Measurements from ENCODE around the gene NSUN3.

NSUN3 gene

DNA sequence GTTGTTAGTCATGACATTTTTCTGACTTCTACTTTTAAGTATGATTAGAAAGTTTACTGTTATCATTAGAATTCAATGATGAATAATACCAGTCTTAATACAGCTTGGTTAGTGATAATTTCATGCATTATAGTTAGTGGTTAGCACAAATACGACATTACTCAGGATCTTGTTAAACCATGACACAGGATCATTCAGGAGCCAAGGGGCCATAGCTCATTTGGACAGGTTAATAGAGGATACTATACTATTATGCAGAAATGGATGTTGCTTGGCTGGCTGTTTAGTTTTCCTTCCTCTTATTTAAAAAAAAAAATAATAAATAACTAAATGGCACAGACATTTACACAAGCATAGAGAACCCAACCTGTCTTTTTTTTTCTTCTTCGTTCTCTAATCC, 55.5 kb downstream of the NSUN3 start:
- DNase-seq, result no peak
- H4K91ac ChIP-seq (ENCODE audit: low read length), result no peak overlapping the region

DNA sequence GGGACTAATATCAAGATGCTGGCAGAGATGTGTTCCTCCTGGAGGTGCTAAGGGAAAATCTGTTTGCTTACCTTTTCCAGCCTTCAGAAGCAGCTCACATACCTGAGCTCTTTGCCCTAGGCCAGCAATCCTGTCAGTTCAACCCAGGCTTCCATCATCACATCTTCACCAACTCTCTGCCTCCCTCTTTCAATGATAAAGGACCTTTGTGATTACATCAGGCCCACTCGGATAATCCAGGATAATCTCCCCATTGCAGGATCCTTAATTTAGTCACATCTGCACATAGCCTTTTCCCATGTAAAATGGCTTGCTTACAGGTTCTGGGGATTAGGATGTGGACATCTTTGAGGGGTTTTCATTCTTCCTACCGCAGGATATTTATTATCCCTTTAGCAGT, 58.3 kb downstream of the NSUN3 start:
- DNase-seq, result no peak
- Histone ChIP-seq H3K4ac (ENCODE audit: low read depth in 1 of 2, low read length in 2 of 2) (no peak overlapping the region), H2BK12ac (ENCODE audit: low read length in 2 of 2) (no peak overlapping the region), H3K18ac (ENCODE audit: low read depth in 1 of 2, low read length in 2 of 2) (no peak overlapping the region), H2BK15ac (ENCODE audit: low read depth, poor library complexity, severe bottlenecking) (no peak overlapping the region), H2AK5ac (ENCODE audit: low read length, severe bottlenecking) (no peak overlapping the region), H3K4me2 (ENCODE audit: low read length, poor library complexity, severe bottlenecking) (no peak overlapping the region), H3K23ac (ENCODE audit: low read length in 2 of 2) (no peak overlapping the region), H2BK120ac (ENCODE audit: low read depth, low read length) (no peak overlapping the region), H3K4me3 (ENCODE audit: insufficient read depth in 1 of 2, low read depth in 1 of 2, low read length in 2 of 2) (no peak overlapping the region), H3K79me1 (replicated peaks; ENCODE audit: low read length, poor library complexity, severe bottlenecking) (peaks cover 5% of the 10 kb centered on the region), H3K14ac (ENCODE audit: low read length in 2 of 2) (no peak overlapping the region), H3K9ac (ENCODE audit: low read length) (no peak overlapping the region), H4K8ac (ENCODE audit: low read length) (no peak overlapping the region), H4K91ac (ENCODE audit: low read length) (no peak overlapping the region), H3K4me1 (ENCODE audit: control insufficient read depth, insufficient read depth, low read depth, low read length) (no peaks in the 10 kb centered on the region), H2BK5ac (ENCODE audit: low read depth, low read length, poor library complexity, severe bottlenecking) (no peak overlapping the region), H3K27me3 (ENCODE audit: control insufficient read depth in 1 of 2, insufficient read depth in 1 of 2, low read length in 2 of 2) (no peaks in the 10 kb centered on the region), H3K36me3 (ENCODE audit: control insufficient read depth in 1 of 2, insufficient read depth in 2 of 2, low read depth in 1 of 2, low read length in 2 of 2) (peaks cover 2 to 4% of the 10 kb centered on the region in 2 experiments), H2AFZ (ENCODE audit: low read depth, low read length) (no peak overlapping the region), H3K9me3 (ENCODE audit: control insufficient read depth, low read length) (no peaks in the 10 kb centered on the region), H3K27ac (ENCODE audit: low read length, poor library complexity, severe bottlenecking) (no peak overlapping the region)
- WGBS, result no CpG with 5 or more reads among the region's 2 CpGs

More for the DNA sequence above, 55.5 kb downstream of the NSUN3 start:
- H2BK15ac ChIP-seq (ENCODE audit: low read depth, poor library complexity, severe bottlenecking), result no peak overlapping the region
- H3K9ac ChIP-seq (ENCODE audit: low read length), result no peak overlapping the region
- no peak overlapping the region for H3K18ac ChIP-seq (ENCODE audit: low read depth in 1 of 2, low read length in 2 of 2)
- no peak overlapping the region for H3K27ac ChIP-seq (ENCODE audit: low read length, poor library complexity, severe bottlenecking)
- H2AK5ac ChIP-seq (ENCODE audit: low read length, severe bottlenecking), result no peak overlapping the region
- H3K36me3 ChIP-seq (ENCODE audit: control insufficient read depth in 1 of 2, insufficient read depth in 2 of 2, low read depth in 1 of 2, low read length in 2 of 2), result peaks cover 0 to 3% of the 10 kb centered on the region in 2 experiments
- no peak overlapping the region for H3K4me2 ChIP-seq (ENCODE audit: low read length, poor library complexity, severe bottlenecking)
- H3K4me3 ChIP-seq (ENCODE audit: insufficient read depth in 1 of 2, low read depth in 1 of 2, low read length in 2 of 2), result no peak overlapping the region
- no peak overlapping the region for H4K8ac ChIP-seq (ENCODE audit: low read length)
- H3K27me3 ChIP-seq (ENCODE audit: control insufficient read depth in 1 of 2, insufficient read depth in 1 of 2, low read length in 2 of 2), result no peaks in the 10 kb centered on the region
- peaks cover 4% of the 10 kb centered on the region for H3K79me1 ChIP-seq (replicated peaks; ENCODE audit: low read length, poor library complexity, severe bottlenecking)
- H3K4ac ChIP-seq (ENCODE audit: low read depth in 1 of 2, low read length in 2 of 2), result no peak overlapping the region
- no peak overlapping the region for H2BK12ac ChIP-seq (ENCODE audit: low read length in 2 of 2)
- no peak overlapping the region for H2BK5ac ChIP-seq (ENCODE audit: low read depth, low read length, poor library complexity, severe bottlenecking)
- no peaks in the 10 kb centered on the region for H3K4me1 ChIP-seq (ENCODE audit: control insufficient read depth, insufficient read depth, low read depth, low read length)
- H2BK120ac ChIP-seq (ENCODE audit: low read depth, low read length), result no peak overlapping the region
- H3K9me3 ChIP-seq (ENCODE audit: control insufficient read depth, low read length), result no peaks in the 10 kb centered on the region
- no peak overlapping the region for H3K14ac ChIP-seq (ENCODE audit: low read length in 2 of 2)
- H3K23ac ChIP-seq (ENCODE audit: low read length in 2 of 2), result no peak overlapping the region
- H2AFZ ChIP-seq (ENCODE audit: low read depth, low read length), result no peak overlapping the region
- WGBS, result 100% methylated on average over 2 of the region's 2 CpGs

DNA sequence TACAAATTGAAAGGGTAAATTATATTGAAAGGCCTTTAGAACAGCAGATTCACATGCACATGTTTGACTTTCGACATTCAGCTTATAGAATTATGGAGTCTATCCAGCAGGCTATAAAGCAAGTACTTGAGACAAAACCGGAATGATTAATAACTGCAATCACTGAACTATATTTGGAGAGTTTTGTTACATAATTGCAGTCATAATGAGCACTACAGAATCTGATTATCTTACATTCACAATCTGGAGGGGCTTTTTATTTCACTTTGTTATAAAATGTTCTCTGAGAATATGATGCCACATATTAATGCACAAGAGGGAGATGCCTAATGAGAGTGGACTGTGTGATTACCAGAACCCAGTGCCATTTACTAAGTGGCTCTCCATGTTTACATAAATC, 64.3 kb downstream of the NSUN3 start:
- no peak overlapping the region for H2AK5ac ChIP-seq (ENCODE audit: low read length, severe bottlenecking)

DNA sequence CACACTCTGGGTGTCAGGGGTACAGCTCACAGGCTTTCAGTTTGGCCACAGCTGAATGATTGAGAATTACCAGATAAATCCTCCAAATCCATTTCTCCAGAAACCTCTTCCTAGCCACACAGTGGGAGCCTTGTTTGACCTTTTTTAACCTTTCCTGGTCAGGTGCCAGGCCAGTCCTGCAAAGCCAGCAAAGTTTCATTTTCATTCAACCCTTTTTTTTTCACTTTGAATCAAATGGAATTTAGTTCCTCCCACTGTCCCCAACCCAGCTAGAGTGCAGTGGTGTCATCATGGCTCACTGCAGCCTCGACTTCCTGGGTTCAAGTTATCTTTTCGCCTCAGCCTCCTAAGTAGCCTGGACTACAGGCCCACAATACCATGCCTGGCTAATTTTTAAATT, 67.8 kb downstream of the NSUN3 start:
- H2AFZ ChIP-seq (ENCODE audit: low read depth, low read length), result no peak overlapping the region
- no peak overlapping the region for H3K23ac ChIP-seq (ENCODE audit: low read length in 2 of 2)
- no peaks in the 10 kb centered on the region for H3K79me1 ChIP-seq (replicated peaks; ENCODE audit: low read length, poor library complexity, severe bottlenecking)
- DNase-seq, result no peak
- H3K4me3 ChIP-seq (ENCODE audit: insufficient read depth in 1 of 2, low read depth in 1 of 2, low read length in 2 of 2), result no peak overlapping the region
- H3K14ac ChIP-seq (ENCODE audit: low read length in 2 of 2), result no peak overlapping the region
- H3K27ac ChIP-seq (ENCODE audit: low read length, poor library complexity, severe bottlenecking), result no peak overlapping the region
- no peaks in the 10 kb centered on the region for H3K27me3 ChIP-seq (ENCODE audit: control insufficient read depth in 1 of 2, insufficient read depth in 1 of 2, low read length in 2 of 2)
- H3K36me3 ChIP-seq (ENCODE audit: control insufficient read depth in 1 of 2, insufficient read depth in 2 of 2, low read depth in 1 of 2, low read length in 2 of 2), result peaks cover 2 to 16% of the 10 kb centered on the region in 2 experiments
- no peak overlapping the region for H3K4me2 ChIP-seq (ENCODE audit: low read length, poor library complexity, severe bottlenecking)
- 100% methylated on average over 2 of the region's 2 CpGs for WGBS
- no peak overlapping the region for H3K9ac ChIP-seq (ENCODE audit: low read length)
- no peak overlapping the region for H4K8ac ChIP-seq (ENCODE audit: low read length)
- H2BK5ac ChIP-seq (ENCODE audit: low read depth, low read length, poor library complexity, severe bottlenecking), result no peak overlapping the region
- no peak overlapping the region for H3K18ac ChIP-seq (ENCODE audit: low read depth in 1 of 2, low read length in 2 of 2)
- no peaks in the 10 kb centered on the region for H3K4me1 ChIP-seq (ENCODE audit: control insufficient read depth, insufficient read depth, low read depth, low read length)
- no peak overlapping the region for H2BK120ac ChIP-seq (ENCODE audit: low read depth, low read length)
- H4K91ac ChIP-seq (ENCODE audit: low read length), result no peak overlapping the region
- H2BK15ac ChIP-seq (ENCODE audit: low read depth, poor library complexity, severe bottlenecking), result no peak overlapping the region
- no peak overlapping the region for H3K4ac ChIP-seq (ENCODE audit: low read depth in 1 of 2, low read length in 2 of 2)
- no peak overlapping the region for H2BK12ac ChIP-seq (ENCODE audit: low read length in 2 of 2)
- H3K9me3 ChIP-seq (ENCODE audit: control insufficient read depth, low read length), result no peaks in the 10 kb centered on the region
- no peak overlapping the region for H2AK5ac ChIP-seq (ENCODE audit: low read length, severe bottlenecking)

More for the DNA sequence above, 64.3 kb downstream of the NSUN3 start:
- Histone ChIP-seq H3K9ac (ENCODE audit: low read length) (no peak overlapping the region), H3K14ac (ENCODE audit: low read length in 2 of 2) (no peak overlapping the region), H3K79me1 (replicated peaks; ENCODE audit: low read length, poor library complexity, severe bottlenecking) (peaks cover 2% of the 10 kb centered on the region), H3K4me3 (ENCODE audit: insufficient read depth in 1 of 2, low read depth in 1 of 2, low read length in 2 of 2) (no peak overlapping the region), H2BK120ac (ENCODE audit: low read depth, low read length) (no peak overlapping the region), H2BK5ac (ENCODE audit: low read depth, low read length, poor library complexity, severe bottlenecking) (no peak overlapping the region), H2AFZ (ENCODE audit: low read depth, low read length) (no peak overlapping the region), H3K27ac (ENCODE audit: low read length, poor library complexity, severe bottlenecking) (no peak overlapping the region), H3K18ac (ENCODE audit: low read depth in 1 of 2, low read length in 2 of 2) (no peak overlapping the region), H3K4ac (ENCODE audit: low read depth in 1 of 2, low read length in 2 of 2) (no peak overlapping the region), H3K23ac (ENCODE audit: low read length in 2 of 2) (no peak overlapping the region), H2BK12ac (ENCODE audit: low read length in 2 of 2) (no peak overlapping the region), H3K27me3 (ENCODE audit: control insufficient read depth in 1 of 2, insufficient read depth in 1 of 2, low read length in 2 of 2) (no peaks in the 10 kb centered on the region), H4K91ac (ENCODE audit: low read length) (no peak overlapping the region), H2BK15ac (ENCODE audit: low read depth, poor library complexity, severe bottlenecking) (no peak overlapping the region), H3K4me1 (ENCODE audit: control insufficient read depth, insufficient read depth, low read depth, low read length) (no peaks in the 10 kb centered on the region), H3K36me3 (ENCODE audit: control insufficient read depth in 1 of 2, insufficient read depth in 2 of 2, low read depth in 1 of 2, low read length in 2 of 2) (peaks cover 2 to 16% of the 10 kb centered on the region in 2 experiments), H3K4me2 (ENCODE audit: low read length, poor library complexity, severe bottlenecking) (no peak overlapping the region), H4K8ac (ENCODE audit: low read length) (no peak overlapping the region), H3K9me3 (ENCODE audit: control insufficient read depth, low read length) (no peaks in the 10 kb centered on the region)
- no peak for DNase-seq
- 83% methylated on average over 1 of the region's 2 CpGs for WGBS
